ENCODE measurements around the gene PLTP. TPM values are rescaled to one million over a fixed set of nuclear protein-coding genes. Genes with fewer than 3 reads are reported as not detected.

Gene PLTP
- total RNA-seq, 4 donors from 2014 or later = 25.0 to 99.3 (median 35.7) TPM

DNA sequence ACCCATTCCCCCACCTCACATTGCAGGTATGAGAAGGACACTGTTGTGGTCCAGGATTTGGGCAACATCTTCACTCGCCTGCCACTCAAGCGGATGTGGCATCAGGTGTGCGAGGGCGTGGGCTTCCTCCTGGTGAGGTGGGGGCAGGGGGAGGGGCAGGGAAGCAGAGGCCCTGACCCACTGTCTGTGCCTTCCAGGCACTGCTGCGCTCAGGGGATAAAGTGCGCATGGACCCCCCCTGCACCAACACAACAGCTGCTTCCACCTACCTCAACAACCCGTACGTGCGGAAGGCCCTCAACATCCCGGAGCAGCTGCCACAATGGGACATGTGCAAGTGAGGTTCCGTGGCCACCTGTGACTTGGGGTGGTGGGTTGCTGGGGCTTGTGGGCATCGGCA lies 17.2 kb downstream of the PLTP start:
- H3K9me3 ChIP-seq = no peaks in the 10 kb centered on the region
- no peak for DNase-seq
- peaks cover 0 to 59% (median 0%) of the 10 kb centered on the region in 3 donors for H3K36me3 ChIP-seq
- no peaks in the 10 kb centered on the region for H3K27me3 ChIP-seq
- TF ChIP-seq CTCF (IDR thresholded peaks at IDR 0.05) (no peak), POLR2A (IDR thresholded peaks at IDR 0.05) (no peak)
- no peak overlapping the region for H3K27ac ChIP-seq
- H3K4me1 ChIP-seq = peaks cover 0 to 27% (median 11%) of the 10 kb centered on the region in 4 donors
- H3K4me3 ChIP-seq = no peak overlapping the region

DNA sequence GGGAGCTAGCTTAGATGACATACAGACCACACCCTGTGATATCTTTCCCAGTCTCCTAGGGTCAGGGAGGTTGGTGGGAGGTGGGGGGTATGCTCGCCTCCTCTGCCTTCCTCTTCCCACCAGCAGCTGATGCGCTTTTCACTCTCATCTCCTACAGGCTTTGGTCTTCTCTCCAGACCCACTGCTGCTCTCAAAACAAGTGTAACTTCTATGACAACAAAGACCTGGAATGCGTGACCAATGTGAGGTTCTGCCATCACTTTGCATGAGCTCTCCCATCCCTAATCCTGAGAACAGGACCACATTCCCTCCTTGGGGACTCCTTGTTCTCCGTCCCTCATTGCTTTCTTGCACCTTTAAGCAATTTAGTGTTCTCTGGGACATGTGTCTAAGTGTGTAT lies 18.1 kb downstream of the PLTP start:
- H3K27ac ChIP-seq = no peak overlapping the region
- no peaks in the 10 kb centered on the region for H3K9me3 ChIP-seq
- peaks cover 0 to 37% (median 11%) of the 10 kb centered on the region in 4 donors for H3K4me1 ChIP-seq
- no peaks in the 10 kb centered on the region for H3K27me3 ChIP-seq
- no peak for DNase-seq
- TF ChIP-seq CTCF (IDR thresholded peaks at IDR 0.05) = no peak
- TF ChIP-seq POLR2A (IDR thresholded peaks at IDR 0.05) = no peak
- peaks cover 0 to 51% (median 0%) of the 10 kb centered on the region in 3 donors for H3K36me3 ChIP-seq
- no peak overlapping the region for H3K4me3 ChIP-seq

- Histone ChIP-seq H3K4me1 (peaks cover 0 to 38% (median 11%) of the 10 kb centered on the region in 4 donors), H3K9me3 (no peaks in the 10 kb centered on the region), H3K27me3 (no peaks in the 10 kb centered on the region), H3K4me3 (peak overlapping the region in 1 of 4 donors; percentile 71), H3K36me3 (peaks cover 0 to 50% (median 0%) of the 10 kb centered on the region in 3 donors), H3K27ac (peak overlapping the region; percentile 28 to 92 (median 47))
- TF ChIP-seq POLR2A (IDR thresholded peaks at IDR 0.05) (peak in 1 of 2 donors; percentile 19), CTCF (IDR thresholded peaks at IDR 0.05) (no peak)
- peak in 2 of 3 donors; percentile 68 to 73 for DNase-seq
Observed at GRCh38 chr20:45892828-45893500, 19.0 kb downstream of the PLTP start.

DNA sequence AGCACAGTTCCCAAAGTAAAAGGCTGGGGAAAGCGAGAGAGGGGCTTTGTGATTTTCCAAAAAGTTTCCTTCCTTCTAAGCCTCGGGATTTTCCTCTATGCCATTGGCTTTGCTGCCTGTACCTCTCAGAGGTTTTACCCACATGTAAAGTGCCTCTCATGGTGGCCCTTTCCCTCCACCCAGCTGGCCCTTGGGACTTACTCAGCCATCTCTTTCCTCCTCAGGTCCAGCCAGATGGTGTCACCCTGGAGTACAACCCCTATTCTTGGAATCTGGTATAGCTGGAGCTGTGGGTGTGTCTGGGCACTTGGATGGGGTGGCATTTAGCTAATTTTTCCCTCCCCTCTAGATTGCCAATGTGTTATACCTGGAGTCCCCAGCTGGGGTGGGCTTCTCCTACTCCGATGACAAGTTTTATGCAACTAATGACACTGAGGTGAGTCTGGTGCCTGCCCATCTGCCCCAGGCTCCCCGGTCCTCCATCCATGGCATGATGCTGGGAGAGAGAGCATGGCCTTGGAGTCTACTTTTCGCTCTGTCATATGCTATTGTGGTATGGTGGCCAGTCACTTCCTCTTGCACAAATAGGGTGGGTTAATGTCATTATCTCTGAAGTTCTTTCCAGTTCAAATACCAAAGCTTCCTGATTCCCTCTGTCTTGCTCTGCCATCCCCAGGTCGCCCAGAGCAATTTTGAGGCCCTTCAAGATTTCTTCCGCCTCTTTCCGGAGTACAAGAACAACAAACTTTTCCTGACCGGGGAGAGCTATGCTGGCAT lies 19.7 kb downstream of the PLTP start:
- DNase-seq = no peak
- Histone ChIP-seq H3K4me1 (peaks cover 0 to 38% (median 11%) of the 10 kb centered on the region in 4 donors), H3K27me3 (no peaks in the 10 kb centered on the region), H3K4me3 (peak overlapping the region; percentile 71 to 89 (median 88)), H3K36me3 (peaks cover 0 to 43% (median 0%) of the 10 kb centered on the region in 3 donors), H3K27ac (peak overlapping the region in 3 of 4 donors; percentile 83 to 92 (median 84)), H3K9me3 (no peaks in the 10 kb centered on the region)
- TF ChIP-seq CTCF (IDR thresholded peaks at IDR 0.05) (no peak), POLR2A (IDR thresholded peaks at IDR 0.05) (no peak)

GRCh38 chr20:45890985-45891983 lies 20.7 kb downstream of the PLTP start, which contains the start of the genes CTSA and NEURL2:
Gene CTSA (plus strand): TSS chr20:45891335. CDS start chr20:45891569, 234 bp downstream.
Gene NEURL2 (minus strand): TSS chr20:45891208. CDS start chr20:45890991, 217 bp downstream.
- Histone ChIP-seq H3K4me3 (peak within 1 kb of the TSS; percentile 71 to 89 (median 88)), H3K27me3 (no peaks in the 10 kb centered on the region), H3K4me1 (peaks cover 0 to 38% (median 11%) of the 10 kb centered on the region in 4 donors), H3K27ac (peak within 1 kb of the TSS; percentile 72 to 92 (median 84)), H3K36me3 (peaks cover 0 to 39% (median 0%) of the 10 kb centered on the region in 3 donors), H3K9me3 (no peaks in the 10 kb centered on the region)
- TF ChIP-seq POLR2A (IDR thresholded peaks at IDR 0.05) = peak; percentile 65 to 70
- peak in 2 of 6 experiments; percentile 2 to 7 for TF ChIP-seq CTCF (IDR thresholded peaks at IDR 0.05)
- peak; percentile 96 to 98 (median 98) for DNase-seq
